CD4-positive, alpha-beta T cell treated with Interleukin-4 for 4 hours (primary cell): ENCODE measurements around the gene GSG1.

Experiments
- DNase-seq: peaks from one replicate; pipeline ENCODE4 v3.0.0-alpha.2; 2020

Gene GSG1

DNA sequence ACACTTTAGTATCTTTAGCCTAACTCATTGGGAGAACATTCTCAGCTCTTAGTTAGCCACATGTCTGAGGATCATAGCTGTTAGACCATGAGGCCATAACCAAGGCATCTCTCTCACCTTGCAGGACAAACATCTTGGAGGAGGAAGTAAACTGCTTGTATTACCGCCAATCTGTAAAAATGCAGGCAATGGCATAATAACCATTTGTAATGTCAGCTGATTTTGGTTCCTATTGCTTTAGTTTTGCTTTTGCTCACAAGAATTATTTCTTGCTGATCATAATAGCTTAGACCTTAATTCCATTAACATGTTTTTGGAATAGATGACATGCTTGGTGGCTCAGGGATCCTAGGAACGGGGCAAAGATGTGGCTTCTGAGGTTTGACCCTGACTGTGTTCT lies 16.4 kb upstream of the GSG1 start:
- no peak for DNase-seq

DNA sequence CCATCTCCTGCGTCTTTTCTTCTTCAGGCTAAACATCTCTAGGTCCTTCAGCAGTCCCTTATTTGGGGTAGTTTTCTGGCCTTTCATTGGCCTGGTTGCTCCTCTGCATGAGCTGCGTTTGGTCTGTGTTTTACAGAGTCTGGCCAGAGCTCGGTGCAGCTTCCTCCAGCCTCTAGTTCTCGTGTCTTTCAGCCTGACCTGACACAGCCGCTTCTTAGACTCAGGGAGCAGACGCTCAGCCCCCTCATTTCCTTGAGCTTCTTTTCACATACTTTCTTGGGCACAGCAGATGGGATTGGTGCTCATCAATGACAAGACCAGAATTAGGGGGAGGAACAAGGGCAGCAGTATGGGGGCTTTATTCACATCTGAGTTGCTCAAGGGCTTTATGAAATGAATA lies 13.6 kb upstream of the GSG1 start:
- DNase-seq: no peak

DNA sequence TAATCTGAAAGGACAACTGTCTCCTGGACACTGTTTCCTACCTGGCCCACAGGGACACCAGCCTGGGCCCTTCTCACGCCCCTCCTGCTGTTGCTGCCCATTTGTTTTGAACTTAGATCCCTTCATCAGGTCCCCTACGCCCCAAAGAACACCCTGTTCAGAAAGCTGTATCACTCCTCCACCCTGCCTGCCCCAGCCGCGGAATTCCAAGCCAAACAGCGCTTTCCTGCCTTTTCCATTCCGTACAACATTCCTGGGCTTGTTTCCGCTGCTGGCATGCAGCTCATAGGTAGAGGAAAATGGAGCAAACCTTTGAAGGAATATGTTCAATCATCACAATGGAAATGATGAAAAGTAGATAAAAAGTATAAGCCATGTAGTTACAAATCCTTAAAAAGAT lies 12.8 kb upstream of the GSG1 start:
- DNase-seq: no peak

- no peak for DNase-seq
These were observed 11.0 kb upstream of the GSG1 start for GRCh38 chr12:13114251-13115052.

DNA sequence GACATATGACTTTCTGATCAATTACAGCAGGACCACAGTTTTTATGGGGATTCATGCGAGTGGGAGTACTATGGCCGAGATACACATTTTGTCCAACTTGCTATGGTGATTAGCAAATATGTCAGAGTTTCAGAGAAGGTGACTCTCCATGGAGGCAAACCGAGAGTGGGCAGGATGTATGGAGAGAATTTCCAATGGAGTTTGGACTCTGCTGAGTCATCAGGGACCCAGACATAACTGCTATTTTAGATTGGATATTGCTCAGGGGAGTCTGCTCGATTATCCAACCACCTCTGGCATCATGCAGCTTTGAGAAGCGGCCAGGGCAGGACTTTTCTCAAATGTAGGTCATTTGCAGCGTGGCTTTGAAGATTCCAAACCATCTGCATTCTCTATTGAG lies 9.5 kb upstream of the GSG1 start:
- DNase-seq: no peak

DNA sequence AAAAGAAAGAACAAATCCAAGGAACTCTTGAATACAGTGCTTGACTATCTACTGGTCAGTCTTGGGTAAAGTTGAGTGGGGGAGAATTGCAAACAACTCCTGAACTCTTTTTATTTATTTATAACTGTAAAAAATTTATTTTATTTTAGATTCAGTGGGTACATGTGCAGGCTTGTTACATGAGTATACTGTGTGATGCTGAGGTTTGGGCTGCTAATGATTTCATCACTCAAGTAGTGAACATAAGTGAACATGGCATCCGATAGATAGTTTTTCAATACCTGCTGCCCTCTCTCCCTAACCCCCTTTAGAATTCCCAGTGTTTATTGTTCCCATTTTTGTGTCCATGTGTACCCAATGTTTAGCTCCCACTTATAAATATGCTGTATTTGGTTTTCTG lies 3.2 kb upstream of the GSG1 start:
- DNase-seq: no peak

DNA sequence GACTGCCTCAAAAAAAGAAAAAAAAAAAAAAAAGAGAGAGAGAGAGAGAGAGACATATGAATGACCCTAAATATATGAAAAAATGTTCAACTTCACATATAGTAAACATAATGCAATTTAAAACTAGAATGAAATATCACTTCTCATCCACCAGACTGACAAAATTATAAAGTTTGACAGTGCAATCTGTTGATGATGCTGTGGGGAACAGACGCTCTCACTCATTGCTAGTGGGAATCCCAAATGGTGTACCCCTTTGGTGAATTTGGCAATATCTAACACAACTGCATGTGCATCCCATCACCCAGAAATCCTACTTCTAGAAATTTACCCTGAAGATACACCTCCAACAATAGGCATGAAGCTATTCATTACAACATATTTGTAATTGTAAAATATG lies 2.3 kb upstream of the GSG1 start:
- DNase-seq: no peak

DNA sequence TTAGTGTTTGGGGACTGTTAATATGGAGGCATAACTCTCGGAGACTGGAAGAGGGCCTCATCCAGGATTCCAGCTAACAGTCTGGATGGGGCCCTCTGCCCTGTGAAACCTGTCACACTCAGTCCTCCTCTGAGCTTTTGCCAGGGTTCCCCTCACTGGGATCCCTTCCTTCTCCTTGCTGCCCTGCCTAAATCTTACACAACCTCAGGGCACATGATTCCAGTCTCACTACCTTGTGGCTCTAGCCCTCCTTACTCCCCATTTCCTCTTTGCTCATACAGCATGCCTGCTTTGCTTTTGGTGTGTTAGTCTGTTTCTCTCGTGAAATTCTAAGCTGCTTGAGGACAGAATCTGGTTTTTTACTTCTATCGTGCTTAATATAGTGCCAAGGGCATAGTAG lies 942 bp upstream of the GSG1 start:
- no peak for DNase-seq

- DNase-seq: no peak
These were observed 839 bp downstream of the GSG1 start for GRCh38 chr12:13102461-13103195.

- peak; percentile 76 for DNase-seq
These were observed 1.6 kb downstream of the GSG1 start for GRCh38 chr12:13101821-13102375.

GRCh38 chr12:13100882-13101769 lies 2.3 kb downstream of the GSG1 start:
- DNase-seq: peak; percentile 97

DNA sequence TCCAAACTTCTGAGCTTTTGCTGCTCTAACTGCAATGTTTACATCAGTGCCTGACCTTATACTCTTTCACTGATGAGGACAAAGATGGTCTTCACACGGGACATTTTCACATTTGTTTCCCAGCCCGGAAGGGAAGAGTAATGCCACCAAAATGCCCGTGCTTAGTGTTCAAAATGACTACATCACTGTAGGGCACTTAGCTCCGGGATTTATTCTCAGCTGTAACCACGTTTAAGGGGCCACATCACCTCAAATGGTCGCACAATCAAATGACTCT lies 2.9 kb downstream of the GSG1 start:
- DNase-seq: no peak

DNA sequence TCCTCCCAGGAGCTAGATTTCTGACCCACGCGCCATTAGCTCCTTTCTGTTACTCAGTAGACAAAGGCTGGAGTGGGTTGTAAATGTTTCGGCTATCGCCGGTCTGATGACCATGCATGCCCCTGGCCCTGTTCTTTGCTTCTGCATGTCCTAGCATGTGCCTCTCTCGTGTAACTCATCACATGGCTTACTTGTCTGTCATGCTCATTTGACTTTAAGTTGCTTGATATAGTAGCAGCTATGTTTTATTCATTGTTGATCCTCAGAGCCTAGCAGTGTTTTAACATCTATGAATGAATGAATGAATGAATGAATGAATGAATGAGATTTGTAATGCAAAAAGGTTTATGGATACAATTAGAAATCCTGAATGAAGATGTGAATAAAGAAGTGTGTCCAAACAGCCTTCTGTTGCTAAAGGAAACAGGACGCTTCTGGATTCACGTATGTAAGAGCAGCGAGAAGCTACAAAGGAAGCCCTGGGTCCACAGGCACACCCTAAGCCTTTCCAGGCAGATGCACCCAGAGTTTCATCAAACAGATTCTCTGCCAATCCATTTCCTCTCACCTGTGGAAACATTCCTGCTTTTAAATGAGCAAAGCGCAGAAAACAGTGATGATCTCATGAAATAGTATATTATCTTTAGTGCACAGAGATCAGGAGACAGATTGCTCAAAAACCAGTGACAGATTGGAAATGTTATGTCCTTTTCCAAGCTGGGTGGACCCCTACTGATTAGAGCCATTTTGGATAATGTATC lies 3.4 kb downstream of the GSG1 start:
- no peak for DNase-seq

- peak; percentile 21 for DNase-seq
These were observed 4.2 kb downstream of the GSG1 start for GRCh38 chr12:13099066-13099843.

GRCh38 chr12:13097491-13098011 lies 5.9 kb downstream of the GSG1 start:
- DNase-seq: no peak

GRCh38 chr12:13095266-13095995 lies 8.0 kb downstream of the GSG1 start:
- no peak for DNase-seq

- DNase-seq: no peak
These were observed 9.1 kb downstream of the GSG1 start for GRCh38 chr12:13094367-13094766.

GRCh38 chr12:13093848-13094220 lies 9.6 kb downstream of the GSG1 start:
- no peak for DNase-seq

- DNase-seq: no peak
These were observed 10.1 kb downstream of the GSG1 start for GRCh38 chr12:13093191-13093847.

DNA sequence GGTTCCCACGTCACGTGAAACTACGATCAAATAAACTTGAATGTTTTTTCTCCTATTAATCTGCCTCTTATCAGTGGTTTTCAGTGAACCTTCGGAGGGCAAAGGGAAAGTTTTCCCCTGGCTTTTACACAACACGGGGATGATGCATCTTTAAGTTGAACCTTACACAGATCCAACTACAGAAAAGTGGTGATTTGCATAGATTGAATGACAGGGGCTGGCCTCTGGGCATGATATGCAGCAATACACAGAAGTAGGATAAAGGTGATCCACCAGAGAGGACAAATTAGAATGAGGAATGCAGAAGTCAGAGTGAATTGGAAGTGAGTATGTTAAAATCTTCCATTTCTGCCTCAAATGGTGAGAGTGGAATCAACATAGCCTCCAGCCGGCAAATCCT lies 11.6 kb downstream of the GSG1 start:
- DNase-seq: no peak
